Measurements from ENCODE around the gene CCDC47. TPM values are rescaled to one million over a fixed set of nuclear protein-coding genes. Genes with fewer than 3 reads are reported as not detected.
A peak's percentile ranks its signal among the peaks of the same experiment; 100 is the strongest.

The CCDC47 gene
- total RNA-seq, 1 experiment from 2014 or later = 117 TPM

DNA sequence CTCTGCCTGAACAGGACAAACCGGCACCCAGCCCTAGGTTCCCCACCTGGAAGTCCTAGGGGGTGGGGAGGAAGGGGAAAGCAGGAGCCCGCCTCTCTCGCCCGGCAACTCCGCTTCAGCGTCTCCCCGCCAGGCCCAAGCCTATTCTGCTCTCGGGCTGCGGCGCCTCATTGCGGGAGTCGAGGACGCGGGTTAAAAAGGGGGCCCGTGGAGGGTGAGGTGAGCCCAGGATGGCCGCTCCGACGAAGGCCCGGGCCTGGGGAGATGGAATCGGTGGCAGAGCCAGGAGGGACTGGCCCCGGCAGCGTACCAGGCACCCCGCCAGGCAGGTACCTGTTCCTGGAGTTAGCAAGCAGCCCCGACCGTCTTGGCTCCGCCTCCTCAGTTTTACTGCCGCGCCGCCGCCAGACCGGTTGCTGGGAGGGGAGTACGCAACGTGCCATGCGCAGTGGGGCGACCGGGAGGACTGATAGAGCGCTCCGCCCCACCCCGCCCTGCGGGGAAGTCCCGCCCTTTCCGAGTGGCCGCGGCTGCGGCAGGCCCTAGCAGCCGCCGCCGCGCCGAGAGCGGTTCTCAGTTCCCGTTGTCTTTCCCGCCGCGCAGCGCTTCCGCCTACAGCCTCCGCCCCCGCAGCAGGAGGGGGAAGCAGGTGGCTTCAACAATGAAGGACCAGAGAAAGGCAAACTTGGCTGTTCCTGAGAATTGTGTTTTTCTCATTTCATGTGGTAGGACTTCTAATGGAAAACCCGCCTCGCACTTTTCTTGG, 31.8 kb downstream of the CCDC47 start, which contains the start of gene STRADA:
STRADA (minus strand) TSS at position 392 of the 766 bp plus-strand sequence. CDS start 13,430 bp downstream, outside the sequence.
- Histone ChIP-seq H3K79me2 (ENCODE audit: insufficient read depth, low read length) (peaks cover 18% of the 10 kb centered on the region), H3K9me3 (ENCODE audit: control insufficient read depth in 1 of 2, insufficient read depth in 1 of 2, low read depth in 1 of 2, low read length in 2 of 2) (no peaks in the 10 kb centered on the region), H3K9me2 (ENCODE audit: insufficient read depth) (no peaks in the 10 kb centered on the region), H4K20me1 (ENCODE audit: insufficient read depth) (no peaks in the 10 kb centered on the region; the same call in 1 of the 2 replicates), H3K27me3 (ENCODE audit: insufficient read depth, low read length) (no peaks in the 10 kb centered on the region), H3K36me3 (ENCODE audit: control insufficient read depth in 1 of 2, insufficient read depth in 2 of 2, low read length in 2 of 2) (peaks cover 11 to 15% of the 10 kb centered on the region in 2 experiments; a peak in 3 of 4 replicates), H3K4me2 (ENCODE audit: low read length) (peak within 1 kb of the TSS; percentile 89), H3K4me3 (replicated peaks in 1 of 2; ENCODE audit: low read depth in 1 of 2, low read length in 2 of 2) (peak within 1 kb of the TSS; percentile 87 to 97), H2AFZ (ENCODE audit: low read depth, low read length, poor library complexity, severe bottlenecking) (no peak within 1 kb of the TSS), H3K9ac (ENCODE audit: low read length) (peak within 1 kb of the TSS; percentile 88), H3K27ac (ENCODE audit: low read depth, low read length) (peak within 1 kb of the TSS; percentile 89), H3K4me1 (ENCODE audit: control insufficient read depth in 1 of 2, insufficient read depth in 2 of 2, low read length in 2 of 2) (peaks cover 6 to 23% of the 10 kb centered on the region in 2 experiments; a peak in 3 of 4 replicates)
- no TSS peak for BruUV-seq (replicated peaks)
- ChIA-PET RAD21 (ENCODE audit: low non-redundant PET in 1 of 2, low total read pairs in 2 of 2, uncharacterized antibody in 2 of 2, unreplicated experiment in 2 of 2) (no interaction called here), CTCF (interaction anchor here (1.2 to 1.3 kb wide), 2 partner anchors 9 to 25 kb away, joined by 3 to 5 read pairs; no protein-coding TSS in a partner anchor), POLR2A (interaction anchor here (1.1 to 1.5 kb wide), 4 partner anchors 9 to 120 kb away, joined by 3 to 26 read pairs (median 6); partner anchors contain the start of genes CCDC47, DDX42 and MAP3K3)
- DNase-seq (ENCODE audit: low read depth, low spot score) (peak; percentile 98), ATAC-seq (peak; percentile 90)
- TF ChIP-seq SIN3A (IDR thresholded peaks at IDR 0.05; ENCODE audit: low read depth) (peak; percentile 93), EZH2phosphoT487 (IDR thresholded peaks at IDR 0.05; ENCODE audit: borderline replicate concordance) (no peak), POLR2A (IDR thresholded peaks at IDR 0.05; ENCODE audit: borderline replicate concordance, extremely low read depth, insufficient read depth, insufficient read length) (peak; percentile 73), ELF1 (IDR thresholded peaks at IDR 0.05; ENCODE audit: borderline replicate concordance, low read depth) (peak; percentile 71), ZNF274 (IDR thresholded peaks at IDR 0.05; ENCODE audit: low read depth, low read length) (no peak), SP1 (IDR thresholded peaks at IDR 0.05; ENCODE audit: low read depth) (peak; percentile 80), EGR1 (IDR thresholded peaks at IDR 0.05; ENCODE audit: low read depth) (peak; percentile 99), SRF (IDR thresholded peaks at IDR 0.05; ENCODE audit: low read depth) (peak; percentile 15; the same call in 1 of the 2 replicates), FOSL1 (IDR thresholded peaks at IDR 0.05; ENCODE audit: low read depth) (peak; percentile 55; the same call in 1 of the 2 replicates), TCF7L2 (IDR thresholded peaks at IDR 0.05; ENCODE audit: borderline replicate concordance, extremely low read depth, insufficient read depth, insufficient read length) (peak; percentile 49), ZFX (IDR thresholded peaks at IDR 0.05) (peak; percentile 94), RAD21 (IDR thresholded peaks at IDR 0.05; ENCODE audit: low read depth) (no peak; the same call in 1 of the 2 replicates), YY1 (IDR thresholded peaks at IDR 0.05; ENCODE audit: extremely low read depth, insufficient replicate concordance, low read depth, low read length) (peak; percentile 75), POLR2AphosphoS5 (IDR thresholded peaks at IDR 0.05; ENCODE audit: low read depth, low read length) (peak; percentile 98)
- TF ChIP-seq, protein P1, sequence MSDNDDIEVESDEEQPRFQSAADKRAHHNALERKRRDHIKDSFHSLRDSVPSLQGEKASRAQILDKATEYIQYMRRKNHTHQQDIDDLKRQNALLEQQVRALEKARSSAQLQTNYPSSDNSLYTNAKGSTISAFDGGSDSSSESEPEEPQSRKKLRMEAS (IDR thresholded peaks at IDR 0.05) = peak; percentile 88
- TF ChIP-seq, protein P2, sequence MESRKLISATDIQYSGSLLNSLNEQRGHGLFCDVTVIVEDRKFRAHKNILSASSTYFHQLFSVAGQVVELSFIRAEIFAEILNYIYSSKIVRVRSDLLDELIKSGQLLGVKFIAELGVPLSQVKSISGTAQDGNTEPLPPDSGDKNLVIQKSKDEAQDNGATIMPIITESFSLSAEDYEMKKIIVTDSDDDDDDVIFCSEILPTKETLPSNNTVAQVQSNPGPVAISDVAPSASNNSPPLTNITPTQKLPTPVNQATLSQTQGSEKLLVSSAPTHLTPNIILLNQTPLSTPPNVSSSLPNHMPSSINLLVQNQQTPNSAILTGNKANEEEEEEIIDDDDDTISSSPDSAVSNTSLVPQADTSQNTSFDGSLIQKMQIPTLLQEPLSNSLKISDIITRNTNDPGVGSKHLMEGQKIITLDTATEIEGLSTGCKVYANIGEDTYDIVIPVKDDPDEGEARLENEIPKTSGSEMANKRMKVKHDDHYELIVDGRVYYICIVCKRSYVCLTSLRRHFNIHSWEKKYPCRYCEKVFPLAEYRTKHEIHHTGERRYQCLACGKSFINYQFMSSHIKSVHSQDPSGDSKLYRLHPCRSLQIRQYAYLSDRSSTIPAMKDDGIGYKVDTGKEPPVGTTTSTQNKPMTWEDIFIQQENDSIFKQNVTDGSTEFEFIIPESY (IDR thresholded peaks at IDR 0.05; ENCODE audit: extremely low read depth, insufficient replicate concordance, low read length) = peak; percentile 65
- intact Hi-C loops (cut with micrococcal nuclease) = loop anchor here (1.0 to 2.0 kb wide), 2 partner anchors 32 to 93 kb away; partner anchors contain the start of gene CCDC47
